HG03175 (cell line): ENCODE results near the gene ANKRD40.
"Not testable (repeated sequence)": the region's sequence is repeated elsewhere in the genome, so short reads cannot be mapped to it uniquely, and the experiment has no call there.

Experiments used
- ATAC-seq: cut with Tn5 transposase; IDR thresholded peaks from one replicate; pipeline ENCODE4 v1.9.1; 2021; ENCODE audit warnings: mild to moderate bottlenecking, moderate library complexity; ENCODE audit not compliant: unreplicated experiment

ANKRD40 gene

DNA sequence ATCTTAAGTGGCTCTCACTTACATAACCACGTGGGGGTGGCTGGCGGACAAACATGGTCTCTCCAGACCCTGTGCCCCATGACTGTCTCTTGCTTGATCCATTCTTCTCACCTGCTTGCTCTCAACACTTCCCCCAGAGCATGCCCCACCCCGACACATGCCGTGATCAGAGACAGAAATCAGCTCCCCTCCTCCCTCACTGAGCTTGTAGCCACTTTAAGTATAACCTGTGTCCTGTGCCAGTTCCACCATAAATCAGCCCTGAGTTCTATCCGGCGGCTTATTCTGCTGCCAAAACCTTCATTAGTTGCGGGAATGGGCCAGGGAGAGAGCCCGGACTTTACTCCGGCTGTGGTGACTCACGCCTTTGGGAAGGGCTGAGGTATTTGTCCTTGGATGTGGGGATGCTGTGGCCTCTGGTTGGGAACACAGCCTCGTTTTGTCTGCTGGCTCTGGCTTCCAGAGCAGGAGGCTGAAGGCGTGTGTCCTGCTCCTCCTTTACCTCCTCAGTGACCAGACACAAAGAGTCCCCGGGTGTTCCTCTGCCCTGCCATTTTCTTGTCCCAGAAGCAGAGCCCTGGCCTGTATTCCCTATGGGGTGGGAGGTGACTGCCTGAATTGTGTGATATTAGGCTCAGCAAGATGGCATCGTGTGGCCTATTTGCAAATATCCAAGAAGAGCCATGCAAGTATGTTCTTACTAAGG is 21.1 kb downstream of the ANKRD40 start:
- ATAC-seq, result no peak

DNA sequence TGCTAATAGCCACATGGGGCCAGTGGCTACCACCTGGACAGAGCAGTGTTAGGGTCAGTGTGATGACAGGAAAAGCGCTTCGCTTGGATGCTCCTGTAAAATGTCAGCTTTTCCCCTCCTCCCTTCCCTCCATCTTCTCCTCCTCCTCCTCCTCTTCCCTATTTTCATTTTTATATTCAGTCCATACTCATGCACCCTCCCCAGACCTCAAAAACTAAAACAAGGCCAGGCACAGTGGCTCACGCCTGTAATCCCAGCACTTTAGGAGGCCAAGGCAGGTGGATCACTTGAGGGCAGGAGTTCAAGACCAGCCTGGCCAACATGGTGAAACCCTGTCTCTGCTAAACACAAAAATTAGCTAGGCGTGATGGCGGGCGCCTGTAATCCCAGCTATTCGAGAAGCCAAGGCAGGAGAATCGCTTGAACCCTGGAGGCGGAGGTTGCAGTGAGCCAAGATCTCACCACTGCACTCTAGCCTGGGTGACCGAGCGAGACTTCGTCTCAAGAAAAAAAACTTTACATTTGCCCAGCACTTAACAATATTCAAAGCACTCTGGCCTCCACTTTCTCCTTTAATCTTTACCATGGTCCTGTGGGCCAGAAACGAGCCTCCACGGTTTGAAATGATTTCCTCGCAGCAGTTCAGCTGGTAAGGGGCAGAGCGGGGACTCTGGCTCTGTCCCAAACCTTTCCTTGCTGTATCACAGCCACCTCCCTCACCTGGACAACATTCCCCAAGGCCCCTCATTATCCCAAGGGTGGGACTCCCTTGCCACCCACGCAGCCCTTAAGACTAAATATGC is 21.8 kb downstream of the ANKRD40 start:
- no peak for ATAC-seq

DNA sequence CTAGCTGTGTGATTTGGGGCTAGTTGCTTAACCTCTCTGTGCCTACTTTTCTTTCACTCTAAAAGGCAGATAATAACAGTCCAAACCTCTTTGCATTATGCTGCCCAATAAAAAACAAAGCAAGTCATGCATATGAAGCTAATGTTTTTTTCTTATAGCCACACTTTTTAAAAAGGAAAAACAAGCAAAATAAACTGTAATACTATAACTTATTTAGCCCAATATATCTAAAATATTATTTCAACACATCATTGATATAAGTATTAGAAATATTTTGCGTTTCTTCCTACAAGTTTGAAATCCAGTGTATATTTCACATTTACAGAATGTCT is 22.4 kb downstream of the ANKRD40 start:
- ATAC-seq, result no peak

DNA sequence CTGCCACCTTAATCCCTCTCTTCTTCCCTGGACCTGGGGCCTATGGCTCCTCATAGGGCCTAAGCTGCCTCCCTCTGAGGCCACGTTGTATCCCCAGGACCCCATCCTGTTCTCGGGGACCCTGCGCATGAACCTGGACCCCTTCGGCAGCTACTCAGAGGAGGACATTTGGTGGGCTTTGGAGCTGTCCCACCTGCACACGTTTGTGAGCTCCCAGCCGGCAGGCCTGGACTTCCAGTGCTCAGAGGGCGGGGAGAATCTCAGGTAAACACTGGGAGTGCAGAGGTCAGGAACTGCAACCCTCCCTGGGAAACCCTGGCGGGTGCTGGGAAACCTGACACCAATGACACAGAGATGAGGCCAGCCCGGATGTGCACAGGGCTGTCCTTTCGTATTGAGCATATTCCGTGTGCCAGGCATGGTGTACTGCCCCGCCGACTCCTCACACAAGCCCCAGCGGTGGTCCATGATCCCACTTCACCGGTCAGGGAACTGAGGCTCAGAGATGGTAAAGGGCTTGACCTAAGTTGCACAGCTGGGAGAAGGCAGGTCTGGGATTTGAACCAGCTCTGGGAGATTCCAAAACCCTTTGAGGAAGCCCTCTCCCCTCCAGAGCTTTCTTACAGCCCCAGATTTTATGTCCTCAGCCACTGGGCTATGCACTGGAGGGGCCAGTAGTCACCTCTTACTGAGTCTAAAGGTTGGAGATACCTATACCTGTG is 22.9 kb downstream of the ANKRD40 start:
- ATAC-seq, result no peak

DNA sequence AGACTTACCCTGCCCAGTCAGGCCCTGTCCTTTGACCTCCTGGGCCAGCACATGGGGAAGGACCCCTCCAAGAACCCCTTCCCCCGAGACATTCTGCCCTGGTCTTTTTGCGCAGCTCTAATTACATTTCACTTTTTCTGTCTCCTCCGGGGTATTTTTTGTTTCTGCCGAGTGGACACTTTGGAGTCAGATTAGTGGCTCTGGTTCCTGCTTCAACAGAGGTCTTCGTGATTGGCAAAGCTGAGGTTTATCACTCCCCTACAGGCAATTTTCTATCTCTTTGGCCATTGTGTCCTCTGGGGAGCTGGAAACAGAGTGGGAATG is 23.5 kb downstream of the ANKRD40 start:
- ATAC-seq, result no peak

DNA sequence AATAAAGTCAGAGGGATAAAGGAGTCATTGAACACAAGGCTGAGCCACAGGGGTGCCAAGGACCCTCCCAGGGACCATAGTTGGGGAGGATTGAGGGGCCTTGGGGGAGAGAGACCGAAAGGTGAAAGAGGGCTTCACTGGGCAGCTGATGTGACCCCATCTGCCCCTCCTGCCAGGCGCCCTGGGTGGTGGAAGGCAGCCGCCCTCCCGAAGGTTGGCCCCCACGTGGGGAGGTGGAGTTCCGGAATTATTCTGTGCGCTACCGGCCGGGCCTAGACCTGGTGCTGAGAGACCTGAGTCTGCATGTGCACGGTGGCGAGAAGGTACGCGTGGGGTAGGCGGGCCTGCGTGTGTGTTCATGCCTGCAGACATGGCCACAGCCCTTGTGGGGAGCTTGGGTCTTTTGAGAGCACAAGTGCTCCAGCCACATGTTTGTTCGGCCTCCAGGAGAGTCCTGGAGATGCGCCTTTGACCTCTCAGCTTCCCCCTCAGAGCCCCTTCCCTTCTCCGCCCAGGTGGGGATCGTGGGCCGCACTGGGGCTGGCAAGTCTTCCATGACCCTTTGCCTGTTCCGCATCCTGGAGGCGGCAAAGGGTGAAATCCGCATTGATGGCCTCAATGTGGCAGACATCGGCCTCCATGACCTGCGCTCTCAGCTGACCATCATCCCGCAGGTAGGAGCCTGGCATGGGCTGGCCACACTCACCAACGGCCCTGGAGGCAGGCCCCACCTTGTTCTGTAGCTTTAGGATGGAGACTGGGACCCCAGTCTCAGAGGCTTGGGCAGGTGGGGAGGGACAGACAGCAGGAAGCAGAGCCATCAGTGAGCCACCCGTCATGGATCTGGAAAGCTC is 24.1 kb downstream of the ANKRD40 start:
- ATAC-seq, result no peak

DNA sequence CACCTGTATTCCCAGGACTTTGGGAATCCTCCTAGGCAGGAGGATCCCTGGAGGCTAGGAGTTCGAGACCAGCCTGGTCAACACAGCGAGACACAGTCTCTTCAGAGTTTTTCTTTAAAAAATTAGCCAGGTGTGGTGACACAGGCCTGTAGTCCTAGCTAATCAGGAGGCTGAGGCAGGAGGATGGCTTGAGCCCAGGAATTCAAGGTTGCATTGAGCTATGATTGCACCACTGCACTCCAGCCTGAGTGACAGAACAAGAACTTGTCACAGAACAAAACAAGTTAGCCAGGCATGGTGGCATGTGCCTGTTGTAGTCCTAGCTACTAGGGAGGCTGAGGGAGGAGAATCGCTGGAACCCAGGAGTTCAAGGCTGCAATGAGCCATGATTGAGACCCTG is 24.8 kb downstream of the ANKRD40 start:
- no peak for ATAC-seq

DNA sequence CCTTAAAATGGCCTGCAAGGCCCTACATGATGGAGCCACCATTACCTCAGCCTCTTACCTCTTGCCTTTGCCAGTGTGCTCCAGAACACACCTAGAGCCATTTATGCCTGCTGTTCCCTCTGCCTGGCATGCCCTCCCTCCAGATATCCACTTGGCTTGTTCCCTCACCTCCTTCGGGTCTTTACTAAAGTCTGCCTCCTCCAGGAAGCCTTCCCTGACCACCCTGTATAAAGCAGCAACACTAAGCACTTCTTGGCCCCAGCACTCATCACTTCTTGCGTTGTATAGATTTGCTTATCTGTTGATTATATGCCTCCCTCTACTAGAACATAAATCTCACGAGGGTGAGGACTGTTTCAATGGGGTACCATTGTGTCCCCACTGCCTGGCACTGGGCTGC is 25.3 kb downstream of the ANKRD40 start:
- no peak for ATAC-seq

DNA sequence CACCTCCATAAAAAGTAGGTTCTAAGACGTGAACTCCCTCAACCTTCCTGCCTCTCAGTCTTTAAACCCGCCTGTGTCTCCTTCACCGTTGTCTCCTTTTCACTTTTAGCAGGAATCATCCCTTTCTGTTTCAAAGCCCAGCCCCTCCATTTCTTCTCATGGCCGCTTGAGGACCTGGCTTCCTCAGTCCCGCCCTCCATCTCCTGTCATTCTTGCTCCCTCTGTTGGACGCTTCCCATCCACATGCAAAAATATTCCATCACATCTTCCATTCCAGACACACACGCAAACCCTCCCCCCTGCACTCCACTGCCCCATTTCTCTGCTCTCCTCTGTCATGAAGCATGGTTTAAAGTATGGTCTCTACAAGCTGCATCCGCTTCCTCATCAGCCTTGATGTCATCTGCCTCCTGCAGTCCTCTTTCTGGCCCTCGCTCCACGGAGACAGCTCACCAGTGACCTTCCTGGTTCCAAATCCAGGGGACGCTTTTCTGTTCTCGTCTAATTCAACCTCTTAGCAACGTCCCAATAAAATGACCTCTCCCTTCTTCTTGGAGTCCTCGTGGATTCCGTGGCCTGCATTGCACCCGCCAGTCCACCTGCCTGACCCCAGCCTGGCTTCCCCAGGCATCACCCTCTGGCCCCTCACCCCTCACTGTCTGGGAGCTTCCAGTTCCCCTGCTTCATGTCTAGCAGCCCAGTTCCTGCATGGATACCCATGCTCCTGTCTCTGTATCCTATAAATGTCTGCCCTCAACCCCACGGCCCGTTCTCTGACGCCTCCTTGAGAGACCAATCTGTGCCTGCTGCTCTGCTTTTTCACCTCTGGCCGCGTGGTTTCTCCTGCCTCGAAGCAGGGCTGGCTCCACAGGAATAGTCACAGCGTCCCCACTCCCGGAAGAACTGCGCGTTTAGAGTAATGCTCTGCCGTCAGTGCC is 26.2 kb downstream of the ANKRD40 start:
- ATAC-seq, result no peak

DNA sequence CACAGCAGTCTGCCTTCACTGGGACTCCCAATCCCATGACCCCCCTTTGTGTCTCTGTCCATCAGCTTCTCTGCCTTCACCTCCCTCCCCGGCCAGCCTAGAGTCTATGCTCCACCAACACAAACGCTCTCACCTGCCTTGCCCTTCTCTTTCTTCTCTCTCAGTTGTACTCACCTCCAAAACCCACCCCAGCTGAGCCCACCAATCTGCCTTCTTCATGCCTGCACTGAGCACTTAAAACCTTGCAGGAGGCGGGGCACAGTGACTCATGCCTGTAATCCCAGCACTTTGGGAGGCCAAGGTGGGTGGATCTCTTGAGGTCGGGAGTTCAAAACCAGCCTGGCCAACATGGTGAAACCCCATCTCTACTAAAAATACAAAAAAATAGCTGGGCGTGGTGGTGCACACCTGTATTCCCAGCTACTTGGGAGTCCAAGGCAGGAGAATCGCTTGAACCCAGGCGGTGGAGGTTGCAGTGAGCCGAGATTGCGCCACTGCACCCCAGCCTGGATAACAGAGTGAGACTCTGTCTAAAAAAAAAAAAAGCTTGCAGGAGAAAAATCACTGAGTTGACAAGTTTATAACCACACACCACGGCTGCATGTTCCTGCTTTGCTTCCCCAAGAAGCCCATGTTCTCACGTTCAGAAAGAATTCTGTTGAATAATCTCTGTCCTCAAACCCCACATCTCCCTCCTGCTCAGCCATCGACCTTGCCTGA is 27.0 kb downstream of the ANKRD40 start:
- ATAC-seq, result not testable (repeated sequence)

DNA sequence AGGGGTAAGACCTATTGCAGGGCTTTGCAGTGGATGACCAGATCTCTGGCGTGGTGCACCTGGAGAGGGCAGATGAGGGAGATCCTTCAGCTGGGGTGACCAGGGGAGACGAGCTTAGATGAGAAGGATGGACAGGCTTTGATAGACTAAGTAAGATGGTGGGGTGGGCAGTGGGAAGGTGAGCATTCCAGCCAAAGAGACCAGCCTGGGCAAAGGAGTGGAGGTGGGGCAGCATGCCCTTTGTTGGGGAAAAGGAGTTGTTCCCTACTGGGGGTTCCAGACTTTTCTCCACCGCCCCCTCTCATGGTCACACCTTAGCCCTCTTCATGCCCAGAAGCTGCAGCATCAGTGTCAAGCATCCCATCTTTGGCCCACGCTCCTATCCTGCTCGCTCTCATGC is 27.6 kb downstream of the ANKRD40 start:
- ATAC-seq, result no peak

DNA sequence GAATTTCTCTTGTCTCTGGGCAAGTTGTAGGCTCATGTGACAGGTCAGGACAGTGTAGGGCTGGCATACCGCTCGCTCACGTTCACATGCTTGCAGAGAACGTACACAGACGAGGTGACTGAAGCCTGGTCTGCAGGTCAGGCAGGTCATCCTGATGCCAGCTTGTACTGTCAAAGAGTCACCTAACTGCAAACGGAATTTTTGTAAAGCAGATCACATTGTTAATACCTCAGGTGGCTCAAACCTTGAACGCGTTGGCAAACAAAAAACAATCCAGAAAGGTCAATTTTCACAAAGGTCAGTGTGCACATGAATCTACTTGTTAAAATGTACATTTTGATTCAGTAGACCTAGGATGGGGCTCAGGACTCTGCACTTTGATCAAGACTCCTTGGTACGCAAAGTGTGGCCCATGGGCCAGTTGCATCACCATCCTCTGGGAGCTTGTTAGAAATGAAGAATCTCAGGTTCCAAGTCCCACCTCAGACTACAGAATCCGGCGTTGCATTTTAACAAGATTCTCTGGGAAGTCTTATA is 28.6 kb downstream of the ANKRD40 start:
- no peak for ATAC-seq

DNA sequence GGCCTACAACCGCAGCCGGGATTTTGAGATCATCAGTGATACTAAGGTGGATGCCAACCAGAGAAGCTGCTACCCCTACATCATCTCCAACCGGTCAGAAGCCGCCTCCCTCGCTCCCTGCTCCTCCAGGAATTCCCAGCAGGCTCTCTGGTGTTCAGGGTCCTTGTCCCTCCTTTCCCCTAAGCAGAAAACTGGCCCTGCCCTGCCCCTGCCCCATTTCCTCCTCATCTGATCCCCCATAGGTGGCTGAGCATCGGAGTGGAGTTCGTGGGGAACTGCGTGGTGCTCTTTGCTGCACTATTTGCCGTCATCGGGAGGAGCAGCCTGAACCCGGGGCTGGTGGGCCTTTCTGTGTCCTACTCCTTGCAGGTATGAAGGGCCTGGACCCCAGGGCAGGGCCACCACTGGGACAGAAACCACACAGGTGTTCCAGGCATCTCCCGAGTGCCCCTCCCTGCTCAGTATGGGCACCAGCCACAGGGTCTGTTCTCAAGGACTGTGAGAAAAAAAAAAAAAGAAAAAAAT is 29.8 kb downstream of the ANKRD40 start:
- no peak for ATAC-seq

DNA sequence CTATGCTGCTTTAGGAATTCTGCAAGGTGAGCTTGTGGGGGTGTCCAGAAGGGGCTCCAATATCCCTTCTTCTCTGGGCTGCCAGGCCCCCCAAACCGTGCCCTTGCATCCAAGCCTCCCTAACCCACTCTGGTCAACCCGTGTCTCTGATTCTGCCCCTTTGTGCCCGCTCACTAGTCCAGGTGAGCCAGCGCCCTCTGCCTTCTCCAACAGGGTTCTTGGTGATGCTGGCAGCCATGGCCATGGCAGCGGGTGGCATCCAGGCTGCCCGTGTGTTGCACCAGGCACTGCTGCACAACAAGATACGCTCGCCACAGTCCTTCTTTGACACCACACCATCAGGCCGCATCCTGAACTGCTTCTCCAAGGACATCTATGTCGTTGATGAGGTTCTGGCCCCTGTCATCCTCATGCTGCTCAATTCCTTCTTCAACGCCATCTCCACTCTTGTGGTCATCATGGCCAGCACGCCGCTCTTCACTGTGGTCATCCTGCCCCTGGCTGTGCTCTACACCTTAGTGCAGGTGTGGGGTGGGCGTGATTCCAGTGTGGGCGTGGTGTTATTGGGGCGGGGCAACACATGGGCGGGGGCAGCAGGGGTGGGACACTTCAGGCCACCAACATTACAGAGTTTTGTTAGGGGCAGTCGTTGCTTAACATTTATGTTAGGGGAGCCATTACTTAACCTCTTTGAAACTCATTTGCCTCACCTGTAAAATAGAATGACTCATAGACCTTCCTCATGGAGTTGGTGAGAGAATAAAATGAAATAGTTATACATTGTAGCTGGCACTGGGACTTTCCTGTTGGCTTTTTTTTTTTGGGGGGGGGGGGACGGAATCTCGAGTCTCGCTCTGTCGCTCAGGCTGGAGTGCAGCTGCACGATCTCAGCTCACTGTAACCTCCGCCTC is 31.4 kb downstream of the ANKRD40 start:
- no peak for ATAC-seq

DNA sequence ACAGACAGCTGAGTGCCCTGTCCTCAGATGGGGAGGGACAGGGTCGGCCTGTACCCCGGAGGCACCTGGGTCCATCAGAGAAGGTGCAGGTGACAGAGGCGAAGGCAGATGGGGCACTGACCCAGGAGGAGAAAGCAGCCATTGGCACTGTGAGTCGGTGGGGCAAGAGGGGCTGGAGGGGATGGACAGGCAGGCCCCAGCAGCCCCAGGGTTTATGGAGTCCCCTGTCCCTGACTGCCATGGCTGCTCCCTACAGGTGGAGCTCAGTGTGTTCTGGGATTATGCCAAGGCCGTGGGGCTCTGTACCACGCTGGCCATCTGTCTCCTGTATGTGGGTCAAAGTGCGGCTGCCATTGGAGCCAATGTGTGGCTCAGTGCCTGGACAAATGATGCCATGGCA is 32.1 kb downstream of the ANKRD40 start:
- no peak for ATAC-seq

DNA sequence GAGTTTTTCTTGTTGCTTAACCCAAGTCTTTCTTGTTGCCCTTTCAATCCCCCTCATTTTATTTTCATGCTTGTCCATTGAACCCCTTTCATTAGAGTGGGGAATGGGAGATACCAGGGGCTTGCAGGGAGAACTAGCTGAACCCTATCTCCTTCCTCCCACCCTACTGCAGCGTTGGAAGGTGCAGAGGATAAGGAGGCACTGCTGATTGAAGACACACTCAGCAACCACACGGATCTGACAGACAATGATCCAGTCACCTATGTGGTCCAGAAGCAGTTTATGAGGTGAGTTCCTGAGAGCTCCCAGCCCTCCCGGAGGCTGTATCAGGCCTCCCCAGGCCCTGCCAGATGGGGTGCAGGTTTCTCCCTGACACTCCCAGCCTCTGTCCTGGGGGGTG is 32.5 kb downstream of the ANKRD40 start:
- no peak for ATAC-seq

DNA sequence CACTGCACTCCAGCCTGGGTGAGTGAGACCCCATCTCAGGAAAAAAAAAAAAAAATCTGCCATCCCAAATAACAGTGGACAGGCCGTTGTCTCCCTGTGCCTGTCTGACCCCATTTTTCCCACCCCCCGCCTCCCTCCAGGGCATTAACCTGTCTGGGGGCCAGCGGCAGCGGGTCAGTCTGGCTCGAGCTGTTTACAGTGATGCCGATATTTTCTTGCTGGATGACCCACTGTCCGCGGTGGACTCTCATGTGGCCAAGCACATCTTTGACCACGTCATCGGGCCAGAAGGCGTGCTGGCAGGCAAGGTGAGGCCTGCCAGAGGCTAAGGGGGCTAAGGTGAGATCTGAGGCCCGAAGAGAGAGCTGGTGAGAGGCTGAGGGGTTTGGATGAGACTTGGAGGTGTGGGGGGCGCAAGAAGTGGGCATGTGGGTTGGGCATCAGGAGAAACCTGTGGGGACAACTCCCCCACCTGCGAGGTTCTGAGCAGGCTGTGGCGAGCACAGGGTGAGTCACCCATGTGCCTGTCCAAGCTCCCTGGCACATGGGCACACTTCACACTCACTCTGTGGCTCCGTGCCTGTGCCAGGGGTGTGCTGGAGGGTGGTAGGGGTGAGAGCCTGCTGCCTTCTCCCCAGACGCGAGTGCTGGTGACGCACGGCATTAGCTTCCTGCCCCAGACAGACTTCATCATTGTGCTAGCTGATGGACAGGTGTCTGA is 34.7 kb downstream of the ANKRD40 start:
- no peak for ATAC-seq
